A204.1 (cell line): ENCODE measurements around the gene COQ8B.
"Not testable (repeated sequence)": the region's sequence is repeated elsewhere in the genome, so short reads cannot be mapped to it uniquely, and the experiment has no call there.

Experiments used
- FAIRE-seq: peaks from 2 replicates; lab custom pipeline; 2012; peaks lifted over from hg19 to GRCh38; lab: Jason Lieb, UNC

COQ8B gene

GRCh38 chr19:40741527-40742390, 25.1 kb upstream of the COQ8B start:
- no peak for FAIRE-seq

DNA sequence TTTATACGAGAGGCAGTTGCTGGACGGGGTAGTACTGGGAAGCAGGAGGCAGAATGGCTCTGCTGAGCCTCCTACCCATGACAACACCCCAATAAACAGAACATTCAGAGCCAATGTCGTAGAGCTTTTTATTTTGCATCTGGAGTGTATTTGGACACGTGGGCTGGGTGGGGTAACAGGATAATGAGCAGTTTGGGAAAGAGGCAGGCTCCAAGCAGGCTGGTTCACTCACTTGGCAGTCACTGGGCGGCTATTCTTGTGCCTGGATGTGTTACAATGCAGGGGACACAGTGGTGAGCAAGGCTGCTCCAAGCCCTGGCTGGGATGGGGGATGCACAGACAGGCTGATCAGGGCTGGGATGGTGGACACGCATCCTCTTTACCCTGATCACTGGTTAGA, 24.1 kb upstream of the COQ8B start:
- FAIRE-seq = no peak

GRCh38 chr19:40739871-40740703, 23.4 kb upstream of the COQ8B start:
- no peak for FAIRE-seq

DNA sequence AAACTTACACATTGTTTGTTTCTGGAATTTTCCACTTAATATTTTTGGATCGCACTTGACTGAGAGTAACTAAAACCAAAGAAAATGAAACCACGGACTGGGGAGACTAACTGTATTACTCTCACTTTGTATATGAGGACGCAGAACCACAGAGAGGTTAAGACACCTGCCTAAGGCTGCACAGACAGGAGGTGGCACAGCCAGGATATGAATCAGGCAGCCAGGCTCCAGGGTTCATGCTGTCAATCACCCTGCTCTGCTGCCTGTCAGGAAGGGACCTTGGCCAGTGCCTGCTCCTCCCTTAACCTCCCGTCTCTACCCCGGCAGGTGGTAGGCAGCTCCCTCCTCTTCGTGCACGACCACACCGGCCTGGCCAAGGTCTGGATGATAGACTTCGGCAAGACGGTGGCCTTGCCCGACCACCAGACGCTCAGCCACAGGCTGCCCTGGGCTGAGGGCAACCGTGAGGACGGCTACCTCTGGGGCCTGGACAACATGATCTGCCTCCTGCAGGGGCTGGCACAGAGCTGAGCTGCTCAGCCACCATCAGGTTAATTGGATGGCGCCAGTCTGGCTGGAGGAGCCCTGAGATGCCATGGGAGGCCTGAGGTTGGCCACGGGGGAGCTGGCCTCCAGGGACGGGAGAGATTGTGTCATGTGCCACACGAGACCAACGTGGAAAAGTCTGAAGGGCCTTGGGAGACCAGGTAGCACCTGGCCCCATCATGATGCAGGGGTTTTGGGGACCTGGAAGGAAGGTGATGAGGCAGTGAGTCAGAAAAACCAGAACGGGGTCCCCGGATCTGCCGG, 22.5 kb upstream of the COQ8B start:
- FAIRE-seq = no peak

- FAIRE-seq = no peak
Measured at GRCh38 chr19:40737102-40737644, 20.5 kb upstream of the COQ8B start.

DNA sequence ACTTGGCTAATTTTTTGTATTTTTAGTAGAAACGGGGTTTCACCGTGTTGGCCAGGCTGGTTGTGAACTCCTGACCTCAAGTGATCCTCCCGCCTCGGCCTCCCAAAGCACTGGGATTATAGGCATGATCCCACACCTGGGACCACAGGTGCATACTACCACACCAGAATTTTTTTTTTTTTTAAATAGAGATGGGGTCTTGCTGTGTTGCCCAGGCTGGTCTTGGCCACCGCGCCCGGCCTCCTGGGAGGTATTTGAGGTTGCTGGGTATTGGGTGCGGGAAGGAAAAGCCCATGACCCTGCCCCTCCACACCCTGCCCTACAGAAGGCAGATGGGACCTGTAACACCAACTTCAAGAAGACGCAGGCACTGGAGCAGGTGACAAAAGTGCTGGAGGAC, 20.0 kb upstream of the COQ8B start:
- FAIRE-seq = no peak

- no peak for FAIRE-seq
Measured at GRCh38 chr19:40735013-40735771, 18.5 kb upstream of the COQ8B start.

GRCh38 chr19:40733149-40733548, 16.5 kb upstream of the COQ8B start:
- FAIRE-seq = no peak

DNA sequence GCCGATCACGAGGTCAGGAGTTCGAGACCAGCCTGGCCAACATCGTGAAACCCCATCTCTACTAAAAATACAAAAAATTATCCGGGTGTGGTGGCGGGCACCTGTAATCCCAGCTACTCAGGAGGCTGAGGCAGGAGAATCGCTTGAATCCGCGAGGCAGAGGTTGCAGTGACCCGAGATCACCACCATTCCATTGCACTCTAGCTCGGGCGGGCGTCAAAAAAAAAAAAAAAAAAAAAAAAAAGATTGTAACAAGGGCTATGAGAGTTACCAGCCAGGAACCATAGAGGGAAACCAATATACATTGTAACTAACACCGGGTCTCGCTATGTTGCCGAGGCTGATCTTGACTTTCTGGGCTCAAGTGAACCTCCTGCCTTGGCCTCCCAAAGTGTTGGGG, 15.6 kb upstream of the COQ8B start:
- FAIRE-seq = not testable (repeated sequence)

DNA sequence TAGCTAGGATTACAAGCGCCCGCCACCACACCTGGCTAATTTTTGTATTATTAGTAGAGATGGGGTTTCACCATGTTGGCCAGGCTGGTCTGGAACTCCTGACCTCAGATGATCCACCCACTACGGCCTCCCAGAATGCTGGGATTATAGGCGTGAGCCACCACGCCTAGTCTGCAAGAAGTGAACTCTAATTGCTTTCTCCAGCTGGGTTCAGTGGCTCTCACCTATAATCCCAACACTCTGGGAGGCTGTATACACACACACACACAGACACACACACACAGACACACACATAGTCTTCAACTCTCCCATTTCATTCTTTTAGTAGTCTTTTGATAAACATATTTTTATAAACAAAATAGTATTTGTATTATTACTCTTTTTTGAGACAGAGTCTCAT, 13.4 kb upstream of the COQ8B start:
- not testable (repeated sequence) for FAIRE-seq

- FAIRE-seq = no peak
Measured at GRCh38 chr19:40726279-40726678, 9.6 kb upstream of the COQ8B start.

DNA sequence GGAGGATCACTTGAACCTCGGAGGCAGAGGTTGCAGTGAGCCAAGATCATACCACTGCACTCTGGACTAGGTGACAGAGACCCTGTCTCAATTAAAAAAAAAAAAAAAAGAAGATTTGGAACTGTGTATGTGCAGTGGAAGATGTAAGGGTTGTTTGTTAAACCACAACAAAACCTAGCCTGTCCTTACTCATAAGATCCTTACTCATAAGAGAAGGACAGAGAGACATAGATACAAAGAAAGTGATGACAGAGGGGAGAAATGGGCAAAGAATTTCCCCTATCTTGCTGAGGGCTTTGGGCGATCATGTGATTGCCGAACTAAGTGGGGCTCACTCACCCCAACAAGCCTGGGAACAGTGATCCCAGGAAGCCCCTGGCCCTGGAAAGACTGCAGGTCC, 8.2 kb upstream of the COQ8B start:
- FAIRE-seq = no peak

- no peak for FAIRE-seq
Measured at GRCh38 chr19:40724315-40724714, 7.6 kb upstream of the COQ8B start.

DNA sequence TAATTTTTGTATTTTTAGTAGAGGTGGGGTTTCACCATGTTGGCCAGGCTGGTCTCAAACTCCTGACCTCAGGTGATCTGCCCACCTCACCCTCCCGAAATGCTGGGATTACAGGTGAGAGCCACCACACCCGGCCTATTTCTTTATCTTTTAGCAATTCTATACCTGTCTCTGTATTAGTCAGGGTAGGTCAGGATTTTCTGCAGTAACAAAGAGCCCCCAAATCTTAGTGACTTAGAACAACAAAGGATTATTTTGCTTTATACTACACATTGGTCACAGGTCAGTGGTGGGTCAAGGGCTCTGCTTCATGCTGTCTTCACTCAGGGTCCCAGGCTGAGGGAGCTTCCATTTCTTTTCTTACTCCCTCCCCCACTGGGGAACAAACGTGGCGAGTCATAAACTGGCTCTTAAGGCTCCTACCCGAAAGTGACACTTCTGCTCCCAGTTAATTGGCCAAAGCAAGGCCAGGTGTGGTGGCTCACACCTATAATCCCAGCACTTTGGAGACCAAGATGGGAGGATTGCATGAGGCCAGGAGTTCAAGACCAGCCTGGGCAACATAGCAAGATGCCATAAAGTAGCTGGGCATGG, 7.1 kb upstream of the COQ8B start:
- FAIRE-seq = no peak

DNA sequence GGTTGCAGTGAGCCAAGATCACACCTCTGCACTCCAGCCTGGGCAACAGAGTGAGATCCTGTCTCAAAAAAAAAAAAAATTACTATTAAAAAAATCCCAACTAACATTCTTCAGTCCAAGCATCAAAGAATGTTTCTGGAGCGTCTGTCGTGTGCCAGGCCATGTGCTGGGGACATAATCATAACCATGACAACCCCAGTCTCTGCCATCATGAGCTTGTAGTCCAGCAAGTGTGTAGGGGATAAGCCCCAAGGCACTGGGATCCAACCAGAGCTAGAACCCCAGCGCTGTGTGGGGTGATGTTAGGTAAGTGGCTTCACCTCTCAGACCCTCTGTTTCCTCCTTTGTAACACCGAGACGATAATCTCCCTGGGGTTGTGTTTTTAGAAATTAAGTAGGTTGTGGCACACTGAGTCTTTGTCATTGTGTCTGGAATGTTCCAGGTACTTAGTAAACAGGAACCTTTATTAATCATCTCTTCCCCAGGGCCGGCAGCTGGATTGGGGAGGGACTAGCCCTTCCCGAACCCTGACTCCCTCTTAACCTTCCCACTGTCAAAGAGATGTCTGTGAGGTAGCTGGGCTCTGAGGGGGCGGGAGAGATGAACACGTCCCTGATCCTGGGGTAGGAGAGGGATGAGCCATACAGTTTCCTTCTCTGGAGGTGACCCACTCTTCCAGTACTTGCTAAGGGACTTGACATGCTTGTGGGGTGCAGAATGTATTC, 5.4 kb upstream of the COQ8B start:
- no peak for FAIRE-seq

- FAIRE-seq = no peak
Measured at GRCh38 chr19:40721140-40721486, 4.4 kb upstream of the COQ8B start.

GRCh38 chr19:40719414-40719894, 2.8 kb upstream of the COQ8B start:
- FAIRE-seq = no peak

DNA sequence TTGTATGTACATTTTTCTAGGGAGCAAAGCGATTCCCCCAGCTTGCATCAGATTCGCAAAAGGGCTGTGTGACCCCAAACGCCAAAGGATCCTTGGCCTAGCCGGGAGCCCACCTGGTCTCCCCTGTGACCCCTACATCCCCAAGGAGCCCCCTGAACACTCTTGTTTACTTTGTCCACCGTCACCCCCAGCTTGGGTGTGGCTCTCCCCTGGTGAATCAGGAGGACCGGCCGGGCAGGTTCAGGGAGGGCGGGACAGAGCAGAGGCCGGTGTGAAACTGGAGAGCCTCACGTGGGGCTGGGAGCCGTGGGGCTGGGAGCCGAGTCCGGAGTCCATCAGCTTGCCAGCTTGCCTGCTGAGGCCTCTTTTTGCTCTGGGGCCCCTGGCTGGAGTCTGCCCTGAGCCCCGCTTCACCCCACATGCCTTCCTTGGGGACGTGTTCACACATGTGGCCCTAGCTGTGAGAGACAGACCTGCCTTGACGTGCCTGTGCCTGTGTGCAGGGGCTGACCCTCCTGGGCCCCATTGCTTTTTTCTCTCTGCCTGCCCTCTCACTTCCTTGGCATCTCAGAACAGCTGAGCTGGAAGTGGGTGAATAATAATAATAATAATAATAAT, 2.2 kb upstream of the COQ8B start:
- no peak for FAIRE-seq

DNA sequence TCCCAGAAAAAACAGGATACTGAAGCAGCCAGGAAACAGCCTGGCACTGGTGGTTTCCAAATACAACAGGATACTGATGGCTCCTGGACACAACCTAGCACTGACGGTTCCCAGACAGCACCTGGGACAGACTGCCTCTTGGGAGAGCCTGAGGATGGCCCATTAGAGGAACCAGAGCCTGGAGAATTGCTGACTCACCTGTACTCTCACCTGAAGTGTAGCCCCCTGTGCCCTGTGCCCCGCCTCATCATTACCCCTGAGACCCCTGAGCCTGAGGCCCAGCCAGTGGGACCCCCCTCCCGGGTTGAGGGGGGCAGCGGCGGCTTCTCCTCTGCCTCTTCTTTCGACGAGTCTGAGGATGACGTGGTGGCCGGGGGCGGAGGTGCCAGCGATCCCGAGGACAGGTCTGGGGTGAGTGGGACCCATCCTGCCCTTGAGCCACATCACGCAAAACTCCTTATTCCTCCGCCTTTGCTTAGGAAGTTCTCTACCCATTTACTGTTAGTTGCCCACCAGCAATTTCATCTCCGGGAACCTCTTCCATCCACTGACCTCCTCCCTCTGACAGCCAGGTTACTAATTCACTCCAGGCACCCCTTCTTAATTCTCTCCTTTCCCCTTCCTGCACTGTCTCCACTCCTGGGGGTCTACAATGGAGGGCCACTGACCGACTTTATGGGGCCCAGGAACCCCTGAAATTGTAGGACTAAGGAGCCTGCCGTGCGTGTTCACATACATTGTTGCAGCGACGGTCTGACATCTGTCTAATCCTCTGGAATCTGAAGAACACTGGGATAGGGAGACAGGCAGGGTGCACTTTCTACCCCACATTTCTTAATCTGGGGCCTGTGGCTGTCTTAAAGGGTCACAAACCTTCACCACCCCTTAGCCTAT, 1.4 kb upstream of the COQ8B start:
- FAIRE-seq = no peak
